ENCODE measurements around the gene CLN5.

Gene CLN5

GRCh38 chr13:76991796-76992547 lies at the start of gene CLN5:
Gene CLN5 (plus strand): TSS chr13:76992081. CDS start chr13:76992099, 18 bp downstream.
- peak within 1 kb of the TSS; percentile 68 for H3K27ac ChIP-seq (ENCODE audit: low read length)
- no peaks in the 10 kb centered on the region for H3K27me3 ChIP-seq (ENCODE audit: low read depth, low read length)
- TF ChIP-seq EZH2phosphoT487 (IDR thresholded peaks at IDR 0.05; ENCODE audit: low read depth), result no peak
- TF ChIP-seq CTCF (IDR thresholded peaks at IDR 0.05; ENCODE audit: low read depth, low read length), result no peak
- no peaks in the 10 kb centered on the region for H4K20me1 ChIP-seq (ENCODE audit: insufficient read depth, low read length)
- H3K4me2 ChIP-seq (ENCODE audit: low read length), result peak within 1 kb of the TSS; percentile 94
- H3K79me2 ChIP-seq (ENCODE audit: low read length), result peaks cover 21% of the 10 kb centered on the region
- H3K36me3 ChIP-seq (replicated peaks; ENCODE audit: low read depth, low read length), result peaks cover 20% of the 10 kb centered on the region
- peak within 1 kb of the TSS; percentile 84 for H3K4me3 ChIP-seq (ENCODE audit: low read length)
- peak within 1 kb of the TSS; percentile 97 for H2AFZ ChIP-seq (ENCODE audit: low read depth, low read length)
- H3K9me3 ChIP-seq (ENCODE audit: insufficient read depth, low read length), result no peaks in the 10 kb centered on the region
- peaks cover 12% of the 10 kb centered on the region for H3K4me1 ChIP-seq (ENCODE audit: low read length)
- H3K9ac ChIP-seq (ENCODE audit: low read length), result peak within 1 kb of the TSS; percentile 93

- H3K9me3 ChIP-seq (ENCODE audit: insufficient read depth, low read length), result no peaks in the 10 kb centered on the region
- no peaks in the 10 kb centered on the region for H3K4me1 ChIP-seq (ENCODE audit: low read length)
- H3K4me2 ChIP-seq (ENCODE audit: low read length), result no peak overlapping the region
- H3K27me3 ChIP-seq (ENCODE audit: low read depth, low read length), result no peaks in the 10 kb centered on the region
- no peak overlapping the region for H2AFZ ChIP-seq (ENCODE audit: low read depth, low read length)
- no peak overlapping the region for H3K9ac ChIP-seq (ENCODE audit: low read length)
- TF ChIP-seq CTCF (IDR thresholded peaks at IDR 0.05; ENCODE audit: low read depth, low read length) (no peak), EZH2phosphoT487 (IDR thresholded peaks at IDR 0.05; ENCODE audit: low read depth) (no peak)
- no peak overlapping the region for H3K4me3 ChIP-seq (ENCODE audit: low read length)
- H3K27ac ChIP-seq (ENCODE audit: low read length), result no peak overlapping the region
- H4K20me1 ChIP-seq (ENCODE audit: insufficient read depth, low read length), result no peaks in the 10 kb centered on the region
- no peaks in the 10 kb centered on the region for H3K36me3 ChIP-seq (replicated peaks; ENCODE audit: low read depth, low read length)
- no peaks in the 10 kb centered on the region for H3K79me2 ChIP-seq (ENCODE audit: low read length)
Observed at GRCh38 chr13:76942363-76942762, 49.5 kb upstream of the CLN5 start.

- no peak overlapping the region for H3K4me2 ChIP-seq (ENCODE audit: low read length)
- no peaks in the 10 kb centered on the region for H3K4me1 ChIP-seq (ENCODE audit: low read length)
- TF ChIP-seq EZH2phosphoT487 (IDR thresholded peaks at IDR 0.05; ENCODE audit: low read depth) (no peak), CTCF (IDR thresholded peaks at IDR 0.05; ENCODE audit: low read depth, low read length) (no peak)
- no peaks in the 10 kb centered on the region for H4K20me1 ChIP-seq (ENCODE audit: insufficient read depth, low read length)
- no peaks in the 10 kb centered on the region for H3K27me3 ChIP-seq (ENCODE audit: low read depth, low read length)
- no peak overlapping the region for H3K9ac ChIP-seq (ENCODE audit: low read length)
- H3K79me2 ChIP-seq (ENCODE audit: low read length), result no peaks in the 10 kb centered on the region
- no peaks in the 10 kb centered on the region for H3K36me3 ChIP-seq (replicated peaks; ENCODE audit: low read depth, low read length)
- H2AFZ ChIP-seq (ENCODE audit: low read depth, low read length), result no peak overlapping the region
- no peak overlapping the region for H3K4me3 ChIP-seq (ENCODE audit: low read length)
- H3K27ac ChIP-seq (ENCODE audit: low read length), result no peak overlapping the region
- no peaks in the 10 kb centered on the region for H3K9me3 ChIP-seq (ENCODE audit: insufficient read depth, low read length)
Observed at GRCh38 chr13:76943646-76944045, 48.2 kb upstream of the CLN5 start.

- H3K36me3 ChIP-seq (replicated peaks; ENCODE audit: low read depth, low read length), result no peaks in the 10 kb centered on the region
- H3K9ac ChIP-seq (ENCODE audit: low read length), result no peak overlapping the region
- TF ChIP-seq EZH2phosphoT487 (IDR thresholded peaks at IDR 0.05; ENCODE audit: low read depth) (no peak), CTCF (IDR thresholded peaks at IDR 0.05; ENCODE audit: low read depth, low read length) (no peak)
- no peak overlapping the region for H3K4me2 ChIP-seq (ENCODE audit: low read length)
- no peak overlapping the region for H3K4me3 ChIP-seq (ENCODE audit: low read length)
- no peaks in the 10 kb centered on the region for H3K79me2 ChIP-seq (ENCODE audit: low read length)
- H3K4me1 ChIP-seq (ENCODE audit: low read length), result no peaks in the 10 kb centered on the region
- H3K27ac ChIP-seq (ENCODE audit: low read length), result no peak overlapping the region
- H4K20me1 ChIP-seq (ENCODE audit: insufficient read depth, low read length), result no peaks in the 10 kb centered on the region
- H3K9me3 ChIP-seq (ENCODE audit: insufficient read depth, low read length), result no peaks in the 10 kb centered on the region
- no peak overlapping the region for H2AFZ ChIP-seq (ENCODE audit: low read depth, low read length)
- H3K27me3 ChIP-seq (ENCODE audit: low read depth, low read length), result no peaks in the 10 kb centered on the region
Observed at GRCh38 chr13:76944456-76944855, 47.4 kb upstream of the CLN5 start.

Measured in OCI-LY3 (cell line).